ENCODE data around the gene DHRSX. TPM values are rescaled to one million over a fixed set of nuclear protein-coding genes. Genes with fewer than 3 reads are reported as not detected.

Gene DHRSX
- total and polyA plus RNA-seq, 10 of the 15 experiments (the other 5 are each of a cell fraction or from before 2014, with no cell fraction given) = 1.7 to 39.5 (median 16.5) TPM

GRCh38 chrX:2410279-2411020, 90.3 kb downstream of the DHRSX start (continued):
- no peak for TF ChIP-seq EP300 (IDR thresholded peaks at IDR 0.05; ENCODE audit: borderline replicate concordance in 1 of 2, control insufficient read depth in 1 of 2, low read depth in 2 of 2, low read length in 2 of 2)

GRCh38 chrX:2409796-2410195, 91.0 kb downstream of the DHRSX start:
- DNase-seq (ENCODE audit: low read depth, low spot score) (no peak), ATAC-seq (no peak), FAIRE-seq (no peak)
- ChIA-PET RAD21 (ENCODE audit: unreplicated experiment) (no interaction called here), POLR2A (no interaction called here), CTCF (no interaction called here), SMC1A (ENCODE audit: uncharacterized antibody, unreplicated experiment) (no interaction called here)
- intact Hi-C loops (cut with micrococcal nuclease; ENCODE audit: unreplicated experiment) (no loop called here), in situ Hi-C loops (cut with MboI) (no loop called here)
- no TSS peak for BruUV-seq (replicated peaks)
- Histone ChIP-seq H2AFZ (ENCODE audit: control insufficient read depth, low read depth, low read length) (no peak overlapping the region), H3K36me3 (ENCODE audit: control insufficient read depth in 2 of 2, insufficient read depth in 2 of 2, low read length in 1 of 2) (peaks cover 4 to 8% of the 10 kb centered on the region in 2 experiments; a peak in 3 of 4 replicates), H4K20me1 (ENCODE audit: control insufficient read depth, insufficient read depth) (no peaks in the 10 kb centered on the region), H3K9me3 (replicated peaks; ENCODE audit: control insufficient read depth, insufficient read depth, low read length) (peaks cover 8% of the 10 kb centered on the region; the same call in 2 of the 3 replicates), H3K27ac (ENCODE audit: control insufficient read depth, insufficient read depth) (no peak overlapping the region), H3K9ac (ENCODE audit: control insufficient read depth, insufficient read depth, low read length) (no peak overlapping the region), H3K27me3 (replicated peaks in 1 of 2; ENCODE audit: control insufficient read depth in 2 of 2, insufficient read depth in 2 of 2, low read length in 1 of 2) (no peaks in the 10 kb centered on the region), H3K4me2 (ENCODE audit: control insufficient read depth, insufficient read depth) (no peak overlapping the region), H3K4me1 (ENCODE audit: control insufficient read depth, insufficient read depth, low read length) (no peaks in the 10 kb centered on the region), H3K4me3 (no peak overlapping the region), H3K79me2 (ENCODE audit: control insufficient read depth, insufficient read depth, low read length) (no peaks in the 10 kb centered on the region)
- TF ChIP-seq NFYA (IDR thresholded peaks at IDR 0.05; ENCODE audit: borderline replicate concordance, low read depth, low read length) = no peak
- 99% methylated on average over 8 of the region's 8 CpGs for WGBS (ENCODE audit: insufficient coverage, insufficient replicate concordance, low lambda C conversion rate, missing lambda C conversion rate)

- no peak for ATAC-seq
Measured at GRCh38 chrX:2408856-2409255, 91.9 kb downstream of the DHRSX start.

More at GRCh38 chrX:2408856-2409255, 91.9 kb downstream of the DHRSX start:
- TF ChIP-seq BRCA1 (IDR thresholded peaks at IDR 0.05; ENCODE audit: low read depth, low read length) = no peak
- TF ChIP-seq IKZF1 (conservative IDR thresholded peaks at IDR 0.05) = no peak
- no peak for TF ChIP-seq WRNIP1 (IDR thresholded peaks at IDR 0.05; ENCODE audit: borderline replicate concordance, low read depth, low read length)
- TF ChIP-seq EZH2 (IDR thresholded peaks at IDR 0.05; ENCODE audit: borderline replicate concordance, control insufficient read depth, low read depth, low read length) = no peak
- no peak for TF ChIP-seq ZBTB33 (IDR thresholded peaks at IDR 0.05)
- TF ChIP-seq NR2C2 (IDR thresholded peaks at IDR 0.05; ENCODE audit: borderline replicate concordance, control insufficient read depth, insufficient read length, low read depth) = no peak
- no peak for TF ChIP-seq NFYB (IDR thresholded peaks at IDR 0.05; ENCODE audit: insufficient read depth, low read depth, low read length)
- no peak overlapping the region for H3K4me3 ChIP-seq
- no peak overlapping the region for H3K27ac ChIP-seq (ENCODE audit: control insufficient read depth, insufficient read depth)
- CTCF ChIA-PET = no interaction called here
- no peaks in the 10 kb centered on the region for H3K27me3 ChIP-seq (replicated peaks in 1 of 2; ENCODE audit: control insufficient read depth in 2 of 2, insufficient read depth in 2 of 2, low read length in 1 of 2)
- RAD21 ChIA-PET (ENCODE audit: unreplicated experiment) = no interaction called here
- peaks cover 4 to 8% of the 10 kb centered on the region in 2 experiments; a peak in 3 of 4 replicates for H3K36me3 ChIP-seq (ENCODE audit: control insufficient read depth in 2 of 2, insufficient read depth in 2 of 2, low read length in 1 of 2)
- FAIRE-seq (no peak), DNase-seq (ENCODE audit: low read depth, low spot score) (no peak)
- no peaks in the 10 kb centered on the region for H3K4me1 ChIP-seq (ENCODE audit: control insufficient read depth, insufficient read depth, low read length)
- peaks cover 8% of the 10 kb centered on the region; the same call in 2 of the 3 replicates for H3K9me3 ChIP-seq (replicated peaks; ENCODE audit: control insufficient read depth, insufficient read depth, low read length)
- H4K20me1 ChIP-seq (ENCODE audit: control insufficient read depth, insufficient read depth) = no peaks in the 10 kb centered on the region
- no peak overlapping the region for H3K9ac ChIP-seq (ENCODE audit: control insufficient read depth, insufficient read depth, low read length)
- SMC1A ChIA-PET (ENCODE audit: uncharacterized antibody, unreplicated experiment) = no interaction called here
- BruUV-seq (replicated peaks) = no TSS peak
- intact Hi-C loops (cut with micrococcal nuclease; ENCODE audit: unreplicated experiment) (no loop called here), in situ Hi-C loops (cut with MboI) (no loop called here)
- H3K79me2 ChIP-seq (ENCODE audit: control insufficient read depth, insufficient read depth, low read length) = no peaks in the 10 kb centered on the region
- 87% methylated on average over 9 of the region's 9 CpGs for WGBS (ENCODE audit: insufficient coverage, insufficient replicate concordance, low lambda C conversion rate, missing lambda C conversion rate)
- POLR2A ChIA-PET = no interaction called here
- H3K4me2 ChIP-seq (ENCODE audit: control insufficient read depth, insufficient read depth) = no peak overlapping the region
- no peak overlapping the region for H2AFZ ChIP-seq (ENCODE audit: control insufficient read depth, low read depth, low read length)
